Neural cell (in vitro differentiated cells): ENCODE measurements around the gene NUB1.

Source experiments
- CTCF ChIP-seq: fragments of 450-650 bp; IDR thresholded peaks from 2 replicates; pipeline ENCODE4 v1.5.1; 2014; ENCODE audit warnings: antibody characterized with exemption, mild to moderate bottlenecking, moderate library complexity; ENCODE audit not compliant: poor library complexity, severe bottlenecking
- EP300 ChIP-seq: fragments of 450-650 bp; conservative IDR thresholded peaks from 2 replicates; pipeline ENCODE4 v1.6.1; 2014; ENCODE audit warnings: antibody characterized with exemption, mild to moderate bottlenecking, moderate library complexity; ENCODE audit not compliant: poor library complexity, severe bottlenecking
- EZH2 ChIP-seq: fragments of 200-600, 300-800 bp; shearing (Covaris generic), sonication (generic); IDR thresholded peaks from 2 replicates; pipeline ENCODE4 v1.6.1; 2014; ENCODE audit warnings: antibody characterized with exemption, low read length, borderline replicate concordance, mild to moderate bottlenecking; ENCODE audit not compliant: insufficient read depth, poor library complexity, severe bottlenecking
- MXI1 ChIP-seq: fragments of 450-650 bp; conservative IDR thresholded peaks from 2 replicates; pipeline ENCODE4 v1.6.1; 2014; ENCODE audit warnings: antibody characterized with exemption, mild to moderate bottlenecking; ENCODE audit not compliant: poor library complexity, severe bottlenecking
- POLR2AphosphoS5 ChIP-seq: IDR thresholded peaks from 2 replicates; pipeline ENCODE4 v1.6.1; 2012
- RAD21 ChIP-seq: fragments of 450-650 bp; conservative IDR thresholded peaks from 2 replicates; pipeline ENCODE4 v1.6.1; 2014; ENCODE audit warnings: antibody characterized with exemption, mild to moderate bottlenecking, moderate library complexity
- REST ChIP-seq: IDR thresholded peaks from 2 replicates; pipeline ENCODE4 v1.6.1; 2012; ENCODE audit warnings: borderline replicate concordance
- SMC3 ChIP-seq: fragments of 450-650 bp; conservative IDR thresholded peaks from 2 replicates; pipeline ENCODE4 v1.6.1; 2014; ENCODE audit warnings: antibody characterized with exemption, mild to moderate bottlenecking, moderate library complexity; ENCODE audit not compliant: poor library complexity
- TAF1 ChIP-seq: IDR thresholded peaks from 2 replicates; pipeline ENCODE4 v1.6.1; 2012; ENCODE audit warnings: low read depth

- TF ChIP-seq CTCF: no peak
- no peak for TF ChIP-seq SMC3
- no peak for TF ChIP-seq EP300
- no peak for TF ChIP-seq REST
- TF ChIP-seq RAD21: no peak
- no peak for TF ChIP-seq EZH2
- no peak for TF ChIP-seq POLR2AphosphoS5
- TF ChIP-seq MXI1: no peak
- TF ChIP-seq TAF1: no peak
Observed at GRCh38 chr7:151361193-151361959, 19.8 kb downstream of the NUB1 start.
